CD14-positive monocyte (primary cell): ENCODE measurements around the gene ADGRF5. TPM values are rescaled to one million over a fixed set of nuclear protein-coding genes. Genes with fewer than 3 reads are reported as not detected.

Experiments
- DNase-seq, 3 donors: peaks; one replicate each; pipeline ENCODE4 v3.0.0-alpha.2; 2011 to 2022
- H2AFZ ChIP-seq: 2 replicates; pipeline ENCODE4 v1.6.0; 2012; ENCODE audit warnings: mild to moderate bottlenecking, low read depth, low read length, inconsistent platforms; ENCODE audit not compliant: insufficient read depth, poor library complexity, severe bottlenecking
- H3K27ac ChIP-seq, 2 donors: 1 replicate in 1 of 2; 2 replicates in 1 of 2; pipeline ENCODE4 v1.5.1; 2012 to 2013; ENCODE audit warnings: low read length in 2 of 2, control low read depth in 1 of 2, inconsistent platforms in 1 of 2, low read depth in 1 of 2, mild to moderate bottlenecking in 1 of 2
- H3K27me3 ChIP-seq, 2 donors: one replicate each; pipeline versions ENCODE4 v1.6.0 to v1.6.1; 2011 to 2013; ENCODE audit warnings: low read length in 2 of 2; ENCODE audit not compliant: control insufficient read depth in 2 of 2, insufficient read depth in 2 of 2
- H3K36me3 ChIP-seq, 2 donors: replicated peaks in 1 of 2; 1 replicate in 1 of 2; 2 replicates in 1 of 2; pipeline versions ENCODE4 v1.5.1 to v1.6.1; 2012 to 2013; ENCODE audit warnings: low read length in 2 of 2, control low read depth in 1 of 2, inconsistent platforms in 1 of 2, mild to moderate bottlenecking in 1 of 2; ENCODE audit not compliant: insufficient read depth in 2 of 2, control insufficient read depth in 1 of 2
- H3K4me1 ChIP-seq, 2 donors: 1 replicate in 1 of 2; 2 replicates in 1 of 2; pipeline versions ENCODE4 v1.5.1 to v1.6.1; 2012 to 2013; ENCODE audit warnings: low read length in 2 of 2, control low read depth in 1 of 2, inconsistent platforms in 1 of 2, mild to moderate bottlenecking in 1 of 2, moderate library complexity in 1 of 2; ENCODE audit not compliant: insufficient read depth in 2 of 2, control insufficient read depth in 1 of 2
- H3K4me2 ChIP-seq: replicated peaks from 2 replicates; pipeline ENCODE3; 2012; ENCODE audit warnings: low read length, moderate library complexity, mild to moderate bottlenecking; ENCODE audit not compliant: poor library complexity, severe bottlenecking; ENCODE audit errors: extremely low read depth
- H3K4me3 ChIP-seq, 3 experiments: fragments of 200-600 bp in 1 of 3; sonication (generic) in 1 of 3; replicated peaks in 1 of 3; 1 replicate in 2 of 3; 2 replicates in 1 of 3; pipeline ENCODE4 v1.5.1; 2011 to 2013; ENCODE audit warnings: low read length in 3 of 3, mild to moderate bottlenecking in 3 of 3, control low read depth in 2 of 3, low read depth in 2 of 3, inconsistent platforms in 1 of 3, moderate library complexity in 1 of 3
- H3K79me2 ChIP-seq: 2 replicates; pipeline ENCODE4 v1.6.0; 2012; ENCODE audit warnings: mild to moderate bottlenecking, control low read depth, inconsistent platforms, low read length, moderate library complexity; ENCODE audit not compliant: insufficient read depth
- H3K9ac ChIP-seq: 2 replicates; pipeline ENCODE4 v1.6.0; 2017; ENCODE audit warnings: low read length, mild to moderate bottlenecking; ENCODE audit not compliant: insufficient read depth, poor library complexity, severe bottlenecking
- H3K9me3 ChIP-seq, 2 donors: replicated peaks in 1 of 2; 1 replicate in 1 of 2; 2 replicates in 1 of 2; pipeline versions ENCODE4 v1.5.1 to v1.6.1; 2012 to 2013; ENCODE audit warnings: low read length in 2 of 2, control low read depth in 1 of 2; ENCODE audit not compliant: control insufficient read depth in 1 of 2, insufficient read depth in 1 of 2
- H4K20me1 ChIP-seq: 2 replicates; pipeline ENCODE4 v1.6.0; 2012; ENCODE audit warnings: mild to moderate bottlenecking, low read length, control low read depth, moderate library complexity; ENCODE audit not compliant: insufficient read depth
- H3K27ac Mint-ChIP-seq, 7 donors: one replicate each; pipeline ENCODE4 v1.8.0; 2020; ENCODE audit warnings: mild to moderate bottlenecking in 7 of 7, mixed read lengths in 7 of 7, moderate library complexity in 6 of 7, inconsistent platforms in 2 of 7
- H3K27me3 Mint-ChIP-seq, 3 donors: one replicate each; pipeline ENCODE4 v1.8.0; 2021 to 2022; ENCODE audit warnings: low read depth in 3 of 3, mild to moderate bottlenecking in 3 of 3, mixed read lengths in 3 of 3, moderate library complexity in 3 of 3, inconsistent platforms in 1 of 3
- H3K36me3 Mint-ChIP-seq, 2 donors: one replicate each; pipeline ENCODE4 v1.8.0; 2020; ENCODE audit warnings: mixed read lengths in 2 of 2, inconsistent platforms in 1 of 2, mild to moderate bottlenecking in 1 of 2
- H3K4me1 Mint-ChIP-seq: one replicate; pipeline ENCODE4 v1.8.0; 2020; ENCODE audit warnings: mild to moderate bottlenecking, mixed read lengths
- H3K4me3 Mint-ChIP-seq, 2 donors: one replicate each; pipeline ENCODE4 v1.8.0; 2020; ENCODE audit warnings: mild to moderate bottlenecking in 2 of 2, mixed read lengths in 2 of 2, moderate library complexity in 1 of 2
- H3K9me3 Mint-ChIP-seq, 7 donors: one replicate each; pipeline ENCODE4 v1.8.0; 2020 to 2022; ENCODE audit warnings: mixed read lengths in 7 of 7, mild to moderate bottlenecking in 6 of 7, moderate library complexity in 6 of 7, inconsistent platforms in 2 of 7
- WGBS: methylation state at CpG from one replicate; pipeline ENCODE4 v1.1.5; 2013; ENCODE audit warnings: missing lambda C conversion rate; ENCODE audit not compliant: insufficient coverage; 5-methylcytosine and 5-hydroxymethylcytosine counted together
- intact Hi-C, 2 donors: fragments of 100-400 bp; cut with micrococcal nuclease; formaldehyde crosslinking; loops; one replicate each; pipeline versions ENCODE4 v1.15.0 to v1.15.1; 2023
- polyA plus RNA-seq, 3 donors: library from polyadenylated mRNA; depleted of rRNA in 1 of 3; unstranded in 2 of 3; stranded (reverse) in 1 of 3; fragments of 300-500 nt in 2 of 3; fragments of >200 nt in 1 of 3; fragmentation: Illumina TruSeq in 2 of 3; gene quantifications; 1 replicate in 2 of 3; 2 replicates in 1 of 3; pipeline ENCODE4 v1.2.3, GENCODE V29; 2012 to 2021
- TF ChIP-seq, protein P1 (sequence below): fragments of 200-600 bp; IDR thresholded peaks from one replicate; pipeline ENCODE4 v1.8.0; 2022; ENCODE audit warnings: antibody characterized with exemption, mild to moderate bottlenecking

The ADGRF5 gene
- polyA plus RNA-seq, 3 donors: not detected

DNA sequence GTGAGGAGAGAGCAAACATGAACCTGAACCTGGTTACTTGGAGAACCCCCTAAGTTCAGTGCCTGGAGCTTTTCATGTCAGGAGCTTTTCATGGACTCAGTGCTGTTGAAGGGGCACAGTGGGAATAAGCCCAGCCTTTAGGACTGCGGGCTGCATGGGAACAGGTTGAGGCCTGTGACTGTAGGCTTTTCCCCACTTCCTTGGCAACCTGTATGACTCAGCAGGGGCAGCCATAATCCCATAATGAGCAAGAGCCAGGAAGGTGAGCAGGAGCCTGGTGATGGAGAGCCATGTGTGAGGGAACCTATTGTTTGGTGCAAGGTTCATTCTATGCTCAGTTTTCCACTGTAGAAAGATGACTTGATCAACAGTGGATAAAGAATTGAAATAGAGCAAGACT, 105.1 kb downstream of the ADGRF5 start:
- H3K9me3 ChIP-seq: no peaks in the 10 kb centered on the region
- no peak overlapping the region for H3K4me2 ChIP-seq
- Mint-ChIP-seq H3K36me3 (no peaks in the 10 kb centered on the region), H3K27me3 (no peaks in the 10 kb centered on the region), H3K27ac (no peak overlapping the region), H3K4me3 (no peak overlapping the region), H3K9me3 (peaks cover 0 to 11% (median 7%) of the 10 kb centered on the region in 7 donors), H3K4me1 (no peaks in the 10 kb centered on the region)
- no peaks in the 10 kb centered on the region for H3K27me3 ChIP-seq
- intact Hi-C loops: no loop called here
- no peak overlapping the region for H3K9ac ChIP-seq
- no peaks in the 10 kb centered on the region for H3K79me2 ChIP-seq
- H2AFZ ChIP-seq: no peak overlapping the region
- H4K20me1 ChIP-seq: no peaks in the 10 kb centered on the region
- H3K36me3 ChIP-seq: no peaks in the 10 kb centered on the region
- 100% methylated on average over 1 of the region's 1 CpG for WGBS
- no peak for DNase-seq
- TF ChIP-seq, protein P1, sequence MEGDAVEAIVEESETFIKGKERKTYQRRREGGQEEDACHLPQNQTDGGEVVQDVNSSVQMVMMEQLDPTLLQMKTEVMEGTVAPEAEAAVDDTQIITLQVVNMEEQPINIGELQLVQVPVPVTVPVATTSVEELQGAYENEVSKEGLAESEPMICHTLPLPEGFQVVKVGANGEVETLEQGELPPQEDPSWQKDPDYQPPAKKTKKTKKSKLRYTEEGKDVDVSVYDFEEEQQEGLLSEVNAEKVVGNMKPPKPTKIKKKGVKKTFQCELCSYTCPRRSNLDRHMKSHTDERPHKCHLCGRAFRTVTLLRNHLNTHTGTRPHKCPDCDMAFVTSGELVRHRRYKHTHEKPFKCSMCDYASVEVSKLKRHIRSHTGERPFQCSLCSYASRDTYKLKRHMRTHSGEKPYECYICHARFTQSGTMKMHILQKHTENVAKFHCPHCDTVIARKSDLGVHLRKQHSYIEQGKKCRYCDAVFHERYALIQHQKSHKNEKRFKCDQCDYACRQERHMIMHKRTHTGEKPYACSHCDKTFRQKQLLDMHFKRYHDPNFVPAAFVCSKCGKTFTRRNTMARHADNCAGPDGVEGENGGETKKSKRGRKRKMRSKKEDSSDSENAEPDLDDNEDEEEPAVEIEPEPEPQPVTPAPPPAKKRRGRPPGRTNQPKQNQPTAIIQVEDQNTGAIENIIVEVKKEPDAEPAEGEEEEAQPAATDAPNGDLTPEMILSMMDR: no peak
- H3K4me3 ChIP-seq: no peak overlapping the region
- no peaks in the 10 kb centered on the region for H3K4me1 ChIP-seq
- H3K27ac ChIP-seq: no peak overlapping the region

DNA sequence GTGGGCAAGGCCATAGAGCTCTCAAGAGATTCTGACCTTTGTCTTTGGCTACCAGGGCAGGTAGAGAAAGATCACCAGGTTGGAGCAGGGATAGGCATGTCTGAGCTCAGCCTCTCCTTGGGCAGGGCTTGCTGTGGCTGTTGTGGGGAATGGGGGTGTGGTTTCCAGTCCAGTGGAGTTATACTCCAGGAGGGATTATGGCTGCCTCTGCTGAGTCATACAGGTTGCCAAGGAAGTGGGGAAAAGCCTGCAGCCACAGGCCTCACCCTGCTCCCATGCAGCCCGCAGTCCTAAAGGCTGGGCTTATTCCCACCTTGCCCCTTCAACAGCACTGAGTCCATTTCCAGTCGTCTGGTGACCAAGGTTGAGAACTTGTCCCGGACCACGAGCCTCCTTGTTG, 106.6 kb downstream of the ADGRF5 start:
- no peaks in the 10 kb centered on the region for H3K36me3 Mint-ChIP-seq
- 63% methylated on average over 4 of the region's 4 CpGs for WGBS
- intact Hi-C loops: no loop called here
- Histone ChIP-seq H3K4me1 (no peaks in the 10 kb centered on the region), H3K27ac (no peak overlapping the region), H3K4me3 (no peak overlapping the region), H3K27me3 (no peaks in the 10 kb centered on the region), H2AFZ (no peak overlapping the region), H3K36me3 (no peaks in the 10 kb centered on the region), H3K9me3 (no peaks in the 10 kb centered on the region), H3K9ac (no peak overlapping the region), H3K4me2 (no peak overlapping the region), H4K20me1 (no peaks in the 10 kb centered on the region), H3K79me2 (no peaks in the 10 kb centered on the region)
- no peak overlapping the region for H3K4me3 Mint-ChIP-seq
- H3K9me3 Mint-ChIP-seq: peaks cover 3 to 11% (median 9%) of the 10 kb centered on the region in 7 donors
- DNase-seq: no peak
- TF ChIP-seq, protein P1: no peak
- no peaks in the 10 kb centered on the region for H3K4me1 Mint-ChIP-seq
- H3K27me3 Mint-ChIP-seq: peaks cover 0 to 2% (median 0%) of the 10 kb centered on the region in 3 donors
- no peak overlapping the region for H3K27ac Mint-ChIP-seq
